Coronary artery (tissue), 2 donors: Measurements from ENCODE around the gene JAK1.

ENCODE experiments used
- DNase-seq: peaks from one replicate; pipeline ENCODE4 v3.0.0-alpha.2; 2017; ENCODE audit warnings: low spot score
- H3K27ac ChIP-seq, 2 donors: fragments of 200-600 bp; sonication (generic); one replicate each; pipeline ENCODE4 v1.5.1; 2016 to 2019
- H3K4me3 ChIP-seq: fragments of 200-600 bp; sonication (generic); 2 replicates; pipeline ENCODE4 v1.5.1; 2016; ENCODE audit warnings: mild to moderate bottlenecking, moderate library complexity
- CTCF ChIP-seq: fragments of 200-600 bp; sonication (generic); IDR thresholded peaks from one replicate; pipeline ENCODE4 v1.5.1; 2019; ENCODE audit warnings: antibody characterized with exemption

The JAK1 gene

GRCh38 chr1:64841330-64842065, 124.9 kb downstream of the JAK1 start:
- no peak for TF ChIP-seq CTCF
- H3K27ac ChIP-seq, result no peak overlapping the region

GRCh38 chr1:64839732-64840405, 126.5 kb downstream of the JAK1 start:
- DNase-seq, result no peak
- Histone ChIP-seq H3K4me3 (no peak overlapping the region), H3K27ac (no peak overlapping the region)
- no peak for TF ChIP-seq CTCF

More at GRCh38 chr1:64841330-64842065, 124.9 kb downstream of the JAK1 start:
- H3K4me3 ChIP-seq, result no peak overlapping the region
- DNase-seq, result no peak

- no peak for DNase-seq
- no peak overlapping the region for H3K27ac ChIP-seq
- TF ChIP-seq CTCF, result no peak
- no peak overlapping the region for H3K4me3 ChIP-seq
These were observed 127.1 kb downstream of the JAK1 start for GRCh38 chr1:64839261-64839660.

- no peak overlapping the region for H3K4me3 ChIP-seq
- no peak overlapping the region for H3K27ac ChIP-seq
- DNase-seq, result no peak
- no peak for TF ChIP-seq CTCF
These were observed 127.9 kb downstream of the JAK1 start for GRCh38 chr1:64838486-64838885.

- no peak for TF ChIP-seq CTCF
- H3K4me3 ChIP-seq, result no peak overlapping the region
- DNase-seq, result no peak
- H3K27ac ChIP-seq, result no peak overlapping the region
These were observed 129.5 kb downstream of the JAK1 start for GRCh38 chr1:64836802-64837201.

- DNase-seq, result no peak
- TF ChIP-seq CTCF, result no peak
- no peak overlapping the region for H3K4me3 ChIP-seq
- H3K27ac ChIP-seq, result peak overlapping the region in 1 of 2 donors; percentile 44
These were observed 131.6 kb downstream of the JAK1 start for GRCh38 chr1:64834734-64835133.
